Osteoblast (primary cell): ENCODE data around the gene OAF. TPM values are rescaled to one million over a fixed set of nuclear protein-coding genes. Genes with fewer than 3 reads are reported as not detected.

Experiments used
- DNase-seq: peaks from one replicate; pipeline ENCODE4 v3.0.0; 2011; ENCODE audit warnings: low spot score, mixed read lengths; ENCODE audit not compliant: insufficient read length; ENCODE audit errors: missing footprints
- H2AFZ ChIP-seq: 2 replicates; pipeline ENCODE4 v1.6.0; 2011; ENCODE audit warnings: mild to moderate bottlenecking, low read length
- H3K27ac ChIP-seq: 2 replicates; pipeline ENCODE4 v1.5.1; 2011; ENCODE audit warnings: mild to moderate bottlenecking, low read depth, low read length, moderate library complexity
- H3K27me3 ChIP-seq: 2 replicates; pipeline ENCODE4 v1.6.0; 2012; ENCODE audit warnings: mild to moderate bottlenecking, control low read depth, inconsistent platforms, low read length, moderate library complexity; ENCODE audit not compliant: insufficient read depth
- H3K36me3 ChIP-seq: 2 replicates; pipeline ENCODE4 v1.5.1; 2011; ENCODE audit warnings: mild to moderate bottlenecking, low read length, control low read depth, moderate library complexity; ENCODE audit not compliant: insufficient read depth
- H3K4me1 ChIP-seq: 2 replicates; pipeline ENCODE4 v1.5.1; 2011; ENCODE audit warnings: mild to moderate bottlenecking, low read length, control low read depth, moderate library complexity; ENCODE audit not compliant: insufficient read depth
- H3K4me2 ChIP-seq: 2 replicates; pipeline ENCODE4 v1.6.0; 2011; ENCODE audit warnings: mild to moderate bottlenecking, low read length; ENCODE audit not compliant: insufficient read depth
- H3K4me3 ChIP-seq: fragments of 200-600 bp; sonication (generic); 3 replicates; pipeline ENCODE4 v1.5.1; 2012; ENCODE audit warnings: mild to moderate bottlenecking, low read length, inconsistent platforms; ENCODE audit not compliant: insufficient read depth
- H3K79me2 ChIP-seq: 2 replicates; pipeline ENCODE4 v1.6.0; 2012; ENCODE audit warnings: mild to moderate bottlenecking, low read length, control low read depth, inconsistent platforms; ENCODE audit not compliant: insufficient read depth
- H3K9me3 ChIP-seq: 2 replicates; pipeline ENCODE4 v1.5.1; 2011; ENCODE audit warnings: low read depth, low read length, control low read depth
- H4K20me1 ChIP-seq: 2 replicates; pipeline ENCODE4 v1.6.0; 2012; ENCODE audit warnings: mild to moderate bottlenecking, low read length, control low read depth; ENCODE audit not compliant: insufficient read depth
- CTCF ChIP-seq: IDR thresholded peaks from 2 replicates; pipeline ENCODE4 v1.5.1; 2011; ENCODE audit warnings: mild to moderate bottlenecking, low read depth, low read length, moderate library complexity; ENCODE audit errors: extremely low read depth
- total RNA-seq: library from RNA; depleted of rRNA; stranded (reverse); fragments of >200 nt; gene quantifications from 2 replicates; pipeline ENCODE4 v1.2.3, GENCODE V29; 2012

The OAF gene
- 7.2 and 10.3 TPM in 2 replicates for total RNA-seq

GRCh38 chr11:120210626-120211521, at the start of gene OAF:
TSS of gene OAF (plus strand) at chr11:120211032. CDS start at chr11:120211280, 248 bp downstream.
- no peak for TF ChIP-seq CTCF
- peak within 1 kb of the TSS; percentile 64 for H3K27ac ChIP-seq
- peak; percentile 98 for DNase-seq
- H3K36me3 ChIP-seq, result no peaks in the 10 kb centered on the region
- H3K9me3 ChIP-seq, result no peaks in the 10 kb centered on the region
- no peaks in the 10 kb centered on the region for H3K27me3 ChIP-seq
- peak within 1 kb of the TSS; percentile 83 for H3K4me3 ChIP-seq
- peak within 1 kb of the TSS; percentile 96 for H2AFZ ChIP-seq
- peaks cover 33% of the 10 kb centered on the region for H3K4me1 ChIP-seq
- H3K4me2 ChIP-seq, result peak within 1 kb of the TSS; percentile 91
- H4K20me1 ChIP-seq, result peaks cover 20% of the 10 kb centered on the region
- H3K79me2 ChIP-seq, result peaks cover 23% of the 10 kb centered on the region

- H3K4me1 ChIP-seq, result peaks cover 5% of the 10 kb centered on the region
- H3K36me3 ChIP-seq, result no peaks in the 10 kb centered on the region
- no peaks in the 10 kb centered on the region for H4K20me1 ChIP-seq
- no peak overlapping the region for H3K4me2 ChIP-seq
- H2AFZ ChIP-seq, result no peak overlapping the region
- TF ChIP-seq CTCF, result no peak
- peaks cover 49% of the 10 kb centered on the region for H3K27me3 ChIP-seq
- no peaks in the 10 kb centered on the region for H3K79me2 ChIP-seq
- H3K4me3 ChIP-seq, result no peak overlapping the region
- H3K9me3 ChIP-seq, result no peaks in the 10 kb centered on the region
- no peak for DNase-seq
- H3K27ac ChIP-seq, result no peak overlapping the region
Measured at GRCh38 chr11:120167659-120168058, 43.2 kb upstream of the OAF start.

DNA sequence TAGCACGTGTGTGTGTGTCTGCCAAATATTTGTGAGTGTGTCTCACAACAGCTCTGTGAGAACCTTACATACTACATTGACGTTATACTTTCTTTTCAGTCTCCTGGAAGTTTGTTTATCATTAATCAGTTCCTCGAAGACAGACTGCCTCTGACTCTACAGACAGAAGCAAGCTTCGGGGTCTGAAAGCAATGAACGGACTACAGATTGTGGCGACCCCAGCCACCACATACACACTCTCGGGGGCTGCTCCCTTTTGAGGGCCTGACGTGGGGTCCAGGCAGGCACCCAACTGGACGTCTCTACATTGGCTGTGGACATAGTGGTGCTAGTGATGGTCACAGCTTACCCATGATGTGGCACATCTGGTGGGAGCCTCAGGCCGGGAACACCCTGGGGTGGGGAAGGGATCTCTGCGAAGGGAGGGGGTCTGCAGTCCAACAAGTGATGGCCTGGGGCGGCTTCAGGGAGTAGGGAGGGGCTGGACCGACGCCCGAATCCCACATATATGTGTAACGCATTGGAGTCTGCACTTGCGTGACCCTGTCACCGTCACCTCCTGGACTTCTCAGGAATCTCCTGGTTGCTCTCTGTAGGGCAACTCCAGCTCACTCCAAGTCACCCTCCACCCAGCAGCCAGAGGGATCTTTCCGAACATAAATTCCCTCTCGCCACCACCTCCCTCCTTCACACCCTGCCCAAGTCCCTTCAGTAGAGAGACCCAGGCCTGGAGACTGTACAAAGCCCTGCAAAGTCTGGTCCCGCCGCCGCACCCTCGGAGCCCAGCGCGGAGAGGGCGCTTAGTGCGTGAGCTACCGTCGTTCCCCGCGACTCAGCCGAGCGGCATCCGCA, 42.5 kb upstream of the OAF start:
- Histone ChIP-seq H3K4me3 (peak overlapping the region; percentile 68), H4K20me1 (no peaks in the 10 kb centered on the region), H3K4me1 (peaks cover 5% of the 10 kb centered on the region), H3K36me3 (no peaks in the 10 kb centered on the region), H2AFZ (peak overlapping the region; percentile 90), H3K27me3 (peaks cover 52% of the 10 kb centered on the region), H3K4me2 (peak overlapping the region; percentile 85), H3K79me2 (no peaks in the 10 kb centered on the region), H3K27ac (no peak overlapping the region), H3K9me3 (no peaks in the 10 kb centered on the region)
- DNase-seq, result no peak
- no peak for TF ChIP-seq CTCF
